GM12875 (cell line): ENCODE results near the gene GRIA3.

Experiments
- H3K4me3 ChIP-seq: one replicate; pipeline ENCODE4 v1.5.1; 2011; ENCODE audit warnings: low read depth, low read length, control low read depth
- TF ChIP-seq, protein P1 (sequence below): IDR thresholded peaks from 2 replicates; pipeline ENCODE4 v1.5.1; 2011; ENCODE audit warnings: low read depth, mild to moderate bottlenecking, control low read depth, inconsistent platforms, low read length, moderate library complexity, borderline replicate concordance; ENCODE audit not compliant: insufficient read depth

Gene GRIA3

DNA sequence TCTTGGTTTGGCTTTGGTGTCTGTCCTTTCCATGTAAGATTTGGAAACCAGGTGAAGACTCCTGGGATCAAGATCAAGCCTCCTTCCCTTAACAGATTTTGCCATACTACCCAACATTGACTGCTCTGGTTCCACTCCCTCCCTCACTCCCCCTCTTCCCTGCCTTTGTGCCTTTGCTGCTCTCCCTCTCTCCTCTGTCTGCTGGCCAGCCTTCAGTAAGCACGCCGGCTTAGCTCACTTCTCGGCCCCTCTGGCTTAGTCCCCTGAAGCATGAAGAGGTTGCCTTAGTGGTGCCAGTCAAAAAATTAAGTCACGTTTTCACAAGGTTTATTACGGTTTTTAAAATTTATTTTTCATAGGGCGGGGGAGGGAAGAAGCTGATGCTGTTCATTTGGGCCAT, 6.0 kb downstream of the GRIA3 start:
- TF ChIP-seq, protein P1, sequence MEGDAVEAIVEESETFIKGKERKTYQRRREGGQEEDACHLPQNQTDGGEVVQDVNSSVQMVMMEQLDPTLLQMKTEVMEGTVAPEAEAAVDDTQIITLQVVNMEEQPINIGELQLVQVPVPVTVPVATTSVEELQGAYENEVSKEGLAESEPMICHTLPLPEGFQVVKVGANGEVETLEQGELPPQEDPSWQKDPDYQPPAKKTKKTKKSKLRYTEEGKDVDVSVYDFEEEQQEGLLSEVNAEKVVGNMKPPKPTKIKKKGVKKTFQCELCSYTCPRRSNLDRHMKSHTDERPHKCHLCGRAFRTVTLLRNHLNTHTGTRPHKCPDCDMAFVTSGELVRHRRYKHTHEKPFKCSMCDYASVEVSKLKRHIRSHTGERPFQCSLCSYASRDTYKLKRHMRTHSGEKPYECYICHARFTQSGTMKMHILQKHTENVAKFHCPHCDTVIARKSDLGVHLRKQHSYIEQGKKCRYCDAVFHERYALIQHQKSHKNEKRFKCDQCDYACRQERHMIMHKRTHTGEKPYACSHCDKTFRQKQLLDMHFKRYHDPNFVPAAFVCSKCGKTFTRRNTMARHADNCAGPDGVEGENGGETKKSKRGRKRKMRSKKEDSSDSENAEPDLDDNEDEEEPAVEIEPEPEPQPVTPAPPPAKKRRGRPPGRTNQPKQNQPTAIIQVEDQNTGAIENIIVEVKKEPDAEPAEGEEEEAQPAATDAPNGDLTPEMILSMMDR = no peak
- H3K4me3 ChIP-seq = no peak overlapping the region

DNA sequence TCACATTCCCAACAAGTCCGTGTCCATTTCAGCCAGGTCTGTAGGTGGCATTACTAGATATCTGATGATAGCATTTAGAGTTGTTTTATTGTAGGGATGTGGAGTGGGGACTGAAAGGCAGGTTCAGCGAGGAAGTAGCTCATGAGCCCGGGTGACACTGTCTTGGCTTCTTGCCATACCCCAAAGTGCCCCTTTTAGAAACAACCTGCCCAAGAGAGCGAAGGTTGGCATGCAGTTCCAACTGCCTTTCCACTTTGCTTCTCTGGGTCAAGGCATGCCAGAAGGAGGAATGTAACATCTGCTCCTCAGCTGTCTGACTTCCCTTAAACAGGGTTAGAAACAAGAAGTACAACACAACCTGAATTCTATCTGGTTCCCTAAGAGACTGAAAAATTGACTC, 9.0 kb downstream of the GRIA3 start:
- TF ChIP-seq, protein P1 = no peak
- no peak overlapping the region for H3K4me3 ChIP-seq

DNA sequence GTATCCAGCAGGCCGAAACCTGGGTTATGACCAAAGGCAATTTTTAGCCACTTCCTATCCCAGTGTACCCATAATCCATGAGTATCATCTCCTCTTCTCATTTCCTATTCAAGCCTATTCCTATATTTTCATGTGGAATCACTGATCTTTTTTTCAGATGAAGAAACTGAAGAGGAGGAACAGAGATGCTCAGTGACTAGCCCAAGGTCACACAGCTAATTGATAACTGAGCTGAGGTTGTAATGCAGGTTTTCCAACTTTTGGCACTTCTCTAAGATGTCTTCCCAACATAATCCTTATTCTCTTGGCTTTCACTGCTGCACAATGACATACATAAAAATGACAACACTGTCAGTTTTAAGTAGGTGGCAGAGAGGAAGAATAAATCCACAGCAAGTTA, 15.3 kb downstream of the GRIA3 start:
- H3K4me3 ChIP-seq = no peak overlapping the region
- TF ChIP-seq, protein P1 = no peak

DNA sequence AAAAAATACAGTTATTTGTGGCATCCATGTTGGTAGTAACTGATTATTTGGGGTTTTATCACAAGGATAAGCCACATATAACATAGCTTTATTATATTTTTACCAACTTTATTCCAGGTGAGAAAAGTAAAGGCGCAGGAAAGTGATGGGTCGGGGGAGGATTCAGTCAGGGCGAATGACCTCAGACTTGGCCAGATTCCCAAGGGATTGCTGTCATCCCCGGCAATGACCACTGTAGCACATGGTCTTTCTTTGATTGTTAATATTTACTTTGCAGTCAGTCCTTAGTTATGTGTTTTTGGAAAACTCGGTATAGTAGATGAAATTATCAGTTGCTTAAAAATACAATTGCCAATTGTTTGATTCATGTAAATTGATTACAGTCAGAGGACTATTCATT, 17.6 kb downstream of the GRIA3 start:
- TF ChIP-seq, protein P1 = no peak
- H3K4me3 ChIP-seq = no peak overlapping the region

DNA sequence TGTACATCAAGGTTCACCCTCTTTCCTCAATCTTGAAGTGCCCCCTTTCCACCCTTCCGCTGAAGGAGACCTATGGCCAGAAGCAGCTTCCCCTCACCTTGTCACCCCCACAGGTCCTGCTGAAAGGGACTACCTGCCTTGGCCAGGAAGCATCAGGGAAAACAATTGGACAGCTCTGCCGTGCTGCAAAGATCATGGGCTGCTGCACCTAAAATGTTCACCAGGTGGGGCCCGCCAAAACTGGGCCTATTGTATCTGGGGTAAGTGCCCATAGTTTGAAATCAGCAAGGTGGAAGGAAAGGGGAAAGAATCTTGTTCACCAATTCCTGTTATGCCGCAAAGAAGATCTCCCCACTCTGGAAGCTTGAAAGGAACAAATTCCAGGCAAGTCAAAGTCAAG, 18.4 kb downstream of the GRIA3 start:
- TF ChIP-seq, protein P1 = no peak
- H3K4me3 ChIP-seq = no peak overlapping the region

DNA sequence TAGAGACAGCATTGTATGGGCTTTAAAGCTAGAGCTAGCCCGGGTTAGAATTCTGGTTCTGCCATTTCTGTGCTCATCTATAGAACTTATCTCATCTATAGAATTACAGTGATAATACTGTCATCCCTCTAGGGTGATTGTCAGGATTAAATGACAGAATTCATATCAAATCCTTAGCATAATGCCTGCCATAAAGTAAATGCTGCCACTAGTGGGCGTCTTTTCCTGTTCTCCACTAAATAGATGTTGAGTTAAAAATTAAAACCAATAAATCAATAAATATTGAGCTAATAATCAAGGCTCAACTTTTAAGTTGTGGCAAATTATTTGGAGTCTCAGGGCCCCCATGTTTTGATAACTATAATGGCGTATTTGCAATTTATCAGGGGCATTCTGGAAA, 19.7 kb downstream of the GRIA3 start:
- H3K4me3 ChIP-seq = no peak overlapping the region
- TF ChIP-seq, protein P1 = no peak

DNA sequence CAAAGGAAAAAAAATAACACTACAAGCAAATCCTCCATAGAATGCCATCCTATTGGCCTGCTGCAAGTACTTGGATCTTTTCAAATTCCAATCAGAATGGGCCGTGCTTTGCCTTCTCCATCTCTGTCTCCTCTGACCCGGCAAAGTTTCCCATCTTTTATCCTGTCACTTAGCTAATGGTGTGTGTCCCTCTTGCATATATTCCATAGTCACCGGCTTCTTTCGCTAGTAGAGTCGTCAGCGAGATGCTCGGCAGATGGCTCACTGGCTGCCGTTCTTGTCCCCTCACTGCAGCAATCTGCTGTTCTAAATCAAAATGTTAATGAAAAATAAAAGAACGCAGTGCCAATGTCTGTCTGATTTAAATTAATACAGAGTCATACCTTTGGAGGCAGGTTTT, 22.1 kb downstream of the GRIA3 start:
- H3K4me3 ChIP-seq = no peak overlapping the region
- TF ChIP-seq, protein P1 = no peak
